ENCODE results near the gene PSMC3. TPM values are rescaled to one million over a fixed set of nuclear protein-coding genes. Genes with fewer than 3 reads are reported as not detected.

Gene PSMC3
- total RNA-seq, 1 donor from 2014 or later: 34.8 TPM

- no peak overlapping the region for H3K27ac ChIP-seq
- no peaks in the 10 kb centered on the region for H3K9me3 ChIP-seq
- no peaks in the 10 kb centered on the region for H3K4me1 ChIP-seq
- TF ChIP-seq, protein P1, sequence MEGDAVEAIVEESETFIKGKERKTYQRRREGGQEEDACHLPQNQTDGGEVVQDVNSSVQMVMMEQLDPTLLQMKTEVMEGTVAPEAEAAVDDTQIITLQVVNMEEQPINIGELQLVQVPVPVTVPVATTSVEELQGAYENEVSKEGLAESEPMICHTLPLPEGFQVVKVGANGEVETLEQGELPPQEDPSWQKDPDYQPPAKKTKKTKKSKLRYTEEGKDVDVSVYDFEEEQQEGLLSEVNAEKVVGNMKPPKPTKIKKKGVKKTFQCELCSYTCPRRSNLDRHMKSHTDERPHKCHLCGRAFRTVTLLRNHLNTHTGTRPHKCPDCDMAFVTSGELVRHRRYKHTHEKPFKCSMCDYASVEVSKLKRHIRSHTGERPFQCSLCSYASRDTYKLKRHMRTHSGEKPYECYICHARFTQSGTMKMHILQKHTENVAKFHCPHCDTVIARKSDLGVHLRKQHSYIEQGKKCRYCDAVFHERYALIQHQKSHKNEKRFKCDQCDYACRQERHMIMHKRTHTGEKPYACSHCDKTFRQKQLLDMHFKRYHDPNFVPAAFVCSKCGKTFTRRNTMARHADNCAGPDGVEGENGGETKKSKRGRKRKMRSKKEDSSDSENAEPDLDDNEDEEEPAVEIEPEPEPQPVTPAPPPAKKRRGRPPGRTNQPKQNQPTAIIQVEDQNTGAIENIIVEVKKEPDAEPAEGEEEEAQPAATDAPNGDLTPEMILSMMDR (IDR thresholded peaks at IDR 0.05): no peak
- DNase-seq (ENCODE audit: low spot score in 2 of 2): no peak
- no peak overlapping the region for H3K4me3 ChIP-seq
- H3K36me3 ChIP-seq: no peaks in the 10 kb centered on the region
- H3K27me3 ChIP-seq: no peaks in the 10 kb centered on the region
- intact Hi-C loops (cut with DNase I): no loop called here
Observed at GRCh38 chr11:47443028-47443700, 16.9 kb upstream of the PSMC3 start.

DNA sequence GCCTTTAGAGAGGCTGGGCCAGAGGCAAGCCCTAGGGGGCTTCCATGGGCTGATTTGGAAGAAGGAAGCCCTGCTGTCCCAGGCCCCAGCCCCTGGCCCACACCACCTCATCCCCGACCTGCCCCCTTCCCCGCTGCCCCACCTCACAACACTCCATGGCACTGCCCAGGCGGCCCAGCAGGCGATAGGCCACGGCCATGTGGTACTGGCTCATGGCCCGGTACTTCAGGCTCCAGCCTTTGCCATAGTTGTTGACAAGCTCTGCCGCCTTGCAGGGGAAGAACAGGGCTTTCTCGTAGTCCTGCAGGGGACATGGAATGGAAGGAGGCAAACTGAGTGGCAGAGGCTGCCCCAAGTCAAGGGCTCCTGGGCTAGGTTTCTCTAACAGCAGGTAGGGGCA is 16.3 kb upstream of the PSMC3 start:
- TF ChIP-seq, protein P1 (IDR thresholded peaks at IDR 0.05): no peak
- H3K4me3 ChIP-seq: no peak overlapping the region
- intact Hi-C loops (cut with DNase I): no loop called here

DNA sequence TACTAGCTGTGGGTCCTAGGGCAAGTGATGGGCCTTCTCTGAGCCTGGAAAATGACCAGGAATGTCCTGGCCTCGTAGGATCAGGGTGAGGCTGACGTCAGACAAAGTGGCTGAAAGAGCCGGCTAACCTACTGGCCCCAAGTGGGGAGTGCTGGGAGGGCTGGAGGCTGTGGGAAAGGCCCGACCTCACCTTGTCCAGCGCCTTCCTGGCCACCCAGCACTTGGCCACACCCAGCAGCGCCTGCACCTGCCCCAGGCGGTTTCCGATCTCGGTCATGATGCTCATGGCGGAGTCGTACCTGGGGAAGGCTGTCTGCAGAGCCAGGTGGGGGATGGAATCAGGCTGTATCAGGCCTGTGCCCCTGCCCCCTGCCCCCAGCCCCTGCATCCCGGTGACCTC is 15.2 kb upstream of the PSMC3 start:
- Histone ChIP-seq H3K4me3 (no peak overlapping the region), H3K36me3 (no peaks in the 10 kb centered on the region), H3K4me1 (peaks cover 0 to 7% of the 10 kb centered on the region in 2 donors), H3K27me3 (no peaks in the 10 kb centered on the region), H3K27ac (no peak overlapping the region), H3K9me3 (no peaks in the 10 kb centered on the region)
- DNase-seq (ENCODE audit: low spot score in 2 of 2): no peak
- TF ChIP-seq, protein P1 (IDR thresholded peaks at IDR 0.05): no peak
- intact Hi-C loops (cut with DNase I): no loop called here

More for the DNA sequence above, 16.3 kb upstream of the PSMC3 start:
- H3K4me1 ChIP-seq: peaks cover 0 to 5% of the 10 kb centered on the region in 2 donors
- H3K27ac ChIP-seq: no peak overlapping the region
- H3K27me3 ChIP-seq: no peaks in the 10 kb centered on the region
- DNase-seq (ENCODE audit: low spot score in 2 of 2): no peak
- no peaks in the 10 kb centered on the region for H3K36me3 ChIP-seq
- H3K9me3 ChIP-seq: no peaks in the 10 kb centered on the region

- TF ChIP-seq, protein P1 (IDR thresholded peaks at IDR 0.05): no peak
- intact Hi-C loops (cut with DNase I): no loop called here
Observed at GRCh38 chr11:47440054-47440476, 13.8 kb upstream of the PSMC3 start.

DNA sequence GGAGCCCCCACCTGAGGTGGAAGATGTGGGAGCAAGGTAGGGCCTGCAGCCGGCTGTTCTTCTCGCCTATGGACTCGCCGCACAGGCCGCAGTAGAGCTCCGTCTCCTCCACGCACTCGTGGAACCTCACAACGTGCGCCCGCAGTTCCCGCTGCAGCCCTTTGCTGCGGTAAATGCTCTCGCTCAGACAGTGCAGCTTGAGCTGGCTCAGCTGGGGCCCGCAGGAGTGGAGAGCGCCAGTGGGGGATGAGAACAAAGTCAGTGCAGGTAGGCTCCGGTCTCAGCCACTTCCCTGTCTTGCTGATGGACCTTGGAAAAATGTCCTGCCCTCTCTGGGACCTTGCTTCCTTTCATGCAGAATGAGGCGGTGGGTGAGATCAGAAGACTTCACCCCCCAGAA is 12.5 kb upstream of the PSMC3 start:
- Histone ChIP-seq H3K36me3 (no peaks in the 10 kb centered on the region), H3K4me1 (peaks cover 0 to 7% of the 10 kb centered on the region in 2 donors), H3K27me3 (no peaks in the 10 kb centered on the region), H3K4me3 (no peak overlapping the region), H3K9me3 (no peaks in the 10 kb centered on the region), H3K27ac (no peak overlapping the region)
- no peak for DNase-seq (ENCODE audit: low spot score in 2 of 2)
- intact Hi-C loops (cut with DNase I): no loop called here
- TF ChIP-seq, protein P1 (IDR thresholded peaks at IDR 0.05): no peak

More at GRCh38 chr11:47440054-47440476, 13.8 kb upstream of the PSMC3 start:
- Histone ChIP-seq H3K4me1 (peaks cover 0 to 7% of the 10 kb centered on the region in 2 donors), H3K27ac (no peak overlapping the region), H3K36me3 (no peaks in the 10 kb centered on the region), H3K4me3 (no peak overlapping the region), H3K9me3 (no peaks in the 10 kb centered on the region), H3K27me3 (no peaks in the 10 kb centered on the region)
- no peak for DNase-seq (ENCODE audit: low spot score in 2 of 2)
